ENCODE measurements around the gene RBM22. TPM values are rescaled to one million over a fixed set of nuclear protein-coding genes. Genes with fewer than 3 reads are reported as not detected.
A peak's percentile ranks its signal among the peaks of the same experiment; 100 is the strongest.

Gene RBM22
- polyA plus RNA-seq, 2 of the 4 experiments (the other 2 are of a cell fraction): 42.2 to 75.7 TPM

- TF ChIP-seq, protein P1, sequence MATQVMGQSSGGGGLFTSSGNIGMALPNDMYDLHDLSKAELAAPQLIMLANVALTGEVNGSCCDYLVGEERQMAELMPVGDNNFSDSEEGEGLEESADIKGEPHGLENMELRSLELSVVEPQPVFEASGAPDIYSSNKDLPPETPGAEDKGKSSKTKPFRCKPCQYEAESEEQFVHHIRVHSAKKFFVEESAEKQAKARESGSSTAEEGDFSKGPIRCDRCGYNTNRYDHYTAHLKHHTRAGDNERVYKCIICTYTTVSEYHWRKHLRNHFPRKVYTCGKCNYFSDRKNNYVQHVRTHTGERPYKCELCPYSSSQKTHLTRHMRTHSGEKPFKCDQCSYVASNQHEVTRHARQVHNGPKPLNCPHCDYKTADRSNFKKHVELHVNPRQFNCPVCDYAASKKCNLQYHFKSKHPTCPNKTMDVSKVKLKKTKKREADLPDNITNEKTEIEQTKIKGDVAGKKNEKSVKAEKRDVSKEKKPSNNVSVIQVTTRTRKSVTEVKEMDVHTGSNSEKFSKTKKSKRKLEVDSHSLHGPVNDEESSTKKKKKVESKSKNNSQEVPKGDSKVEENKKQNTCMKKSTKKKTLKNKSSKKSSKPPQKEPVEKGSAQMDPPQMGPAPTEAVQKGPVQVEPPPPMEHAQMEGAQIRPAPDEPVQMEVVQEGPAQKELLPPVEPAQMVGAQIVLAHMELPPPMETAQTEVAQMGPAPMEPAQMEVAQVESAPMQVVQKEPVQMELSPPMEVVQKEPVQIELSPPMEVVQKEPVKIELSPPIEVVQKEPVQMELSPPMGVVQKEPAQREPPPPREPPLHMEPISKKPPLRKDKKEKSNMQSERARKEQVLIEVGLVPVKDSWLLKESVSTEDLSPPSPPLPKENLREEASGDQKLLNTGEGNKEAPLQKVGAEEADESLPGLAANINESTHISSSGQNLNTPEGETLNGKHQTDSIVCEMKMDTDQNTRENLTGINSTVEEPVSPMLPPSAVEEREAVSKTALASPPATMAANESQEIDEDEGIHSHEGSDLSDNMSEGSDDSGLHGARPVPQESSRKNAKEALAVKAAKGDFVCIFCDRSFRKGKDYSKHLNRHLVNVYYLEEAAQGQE (IDR thresholded peaks at IDR 0.05): no peak
- TF ChIP-seq NFE2L2 (conservative IDR thresholded peaks at IDR 0.05; ENCODE audit: low read length) (no peak), FOXS1 (CRISPR knock-in tag; IDR thresholded peaks at IDR 0.05) (no peak), CEBPB (IDR thresholded peaks at IDR 0.05) (no peak), KDM1A (IDR thresholded peaks at IDR 0.05; ENCODE audit: low read depth) (no peak), KDM5A (IDR thresholded peaks at IDR 0.05) (peak; percentile 72), BHLHE40 (IDR thresholded peaks at IDR 0.05; ENCODE audit: low read depth, low read length) (no peak), EHF (CRISPR knock-in tag; IDR thresholded peaks at IDR 0.05) (no peak), SMC3 (IDR thresholded peaks at IDR 0.05) (no peak; the same call in 2 of the 3 replicates), ELK1 (IDR thresholded peaks at IDR 0.05; ENCODE audit: low read depth, low read length) (no peak), MAZ (IDR thresholded peaks at IDR 0.05; ENCODE audit: borderline replicate concordance, low read depth, low read length) (no peak), NR3C1 (IDR thresholded peaks at IDR 0.05) (no peak), RARB (CRISPR knock-in tag; IDR thresholded peaks at IDR 0.05) (no peak), CBX8 (IDR thresholded peaks at IDR 0.05) (no peak), SREBF2 (IDR thresholded peaks at IDR 0.05) (no peak), HOXB13 (CRISPR knock-in tag; IDR thresholded peaks at IDR 0.05; ENCODE audit: low read depth) (no peak), RAD21 (conservative IDR thresholded peaks at IDR 0.05 in 1 of 2, IDR thresholded peaks at IDR 0.05 in 1 of 2) (peak in 1 of 2 experiments; percentile 6; a peak in 1 of 5 replicates), POLR2A (IDR thresholded peaks at IDR 0.05; ENCODE audit: low read length) (peak; percentile 80), HMGXB4 (CRISPR knock-in tag; IDR thresholded peaks at IDR 0.05; ENCODE audit: borderline replicate concordance) (peak; percentile 46; the same call in 1 of the 2 replicates), RCOR1 (IDR thresholded peaks at IDR 0.05; ENCODE audit: low read depth, low read length) (no peak), ZC3H11A (IDR thresholded peaks at IDR 0.05) (no peak), TFCP2L1 (CRISPR knock-in tag; IDR thresholded peaks at IDR 0.05) (no peak), MYC (IDR thresholded peaks at IDR 0.05; ENCODE audit: borderline replicate concordance, low read length) (no peak)
- TF ChIP-seq, protein P2, sequence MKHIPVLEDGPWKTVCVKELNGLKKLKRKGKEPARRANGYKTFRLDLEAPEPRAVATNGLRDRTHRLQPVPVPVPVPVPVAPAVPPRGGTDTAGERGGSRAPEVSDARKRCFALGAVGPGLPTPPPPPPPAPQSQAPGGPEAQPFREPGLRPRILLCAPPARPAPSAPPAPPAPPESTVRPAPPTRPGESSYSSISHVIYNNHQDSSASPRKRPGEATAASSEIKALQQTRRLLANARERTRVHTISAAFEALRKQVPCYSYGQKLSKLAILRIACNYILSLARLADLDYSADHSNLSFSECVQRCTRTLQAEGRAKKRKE (CRISPR knock-in tag; IDR thresholded peaks at IDR 0.05; ENCODE audit: low read depth): no peak
These were observed at the start of gene RBM22 (continued) for GRCh38 chr5:150700594-150701377.
